ENCODE measurements around the gene PBX1. TPM values are rescaled to one million over a fixed set of nuclear protein-coding genes. Genes with fewer than 3 reads are reported as not detected.

Gene PBX1
- total RNA-seq, 2 donors from 2014 or later: 59.9 to 79.2 TPM

DNA sequence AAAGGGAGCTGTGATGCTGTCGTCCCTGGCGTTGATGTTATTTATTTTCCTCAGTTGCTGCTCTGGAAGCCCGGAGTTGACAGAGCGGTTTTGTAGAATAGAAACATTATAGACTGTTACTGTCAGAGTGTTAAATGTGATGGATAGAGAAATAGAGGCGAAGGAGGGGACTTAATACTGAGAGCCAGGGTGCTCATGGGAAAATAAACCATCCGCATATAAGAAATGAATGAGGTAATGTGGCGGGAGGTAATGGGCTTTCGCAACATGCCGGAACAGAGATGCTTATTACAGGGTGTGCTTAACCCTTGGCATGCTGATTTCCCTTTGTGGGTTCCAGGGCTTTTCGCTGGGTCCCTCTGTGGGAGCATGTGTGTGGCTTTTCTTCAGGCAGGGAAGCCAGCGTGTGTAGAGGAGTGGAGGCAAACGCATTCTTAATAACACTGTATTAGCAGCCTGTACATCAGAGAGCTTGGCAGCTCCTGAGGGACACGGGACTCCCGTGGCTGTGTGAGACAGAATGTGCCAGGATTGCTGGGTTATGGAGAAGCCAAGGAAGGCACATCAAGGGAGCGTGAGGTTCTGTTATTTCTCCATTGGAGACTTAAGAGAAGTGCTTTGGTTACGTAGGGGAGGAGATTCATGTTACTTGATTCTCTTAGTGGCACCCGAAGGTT, 141.0 kb downstream of the PBX1 start:
- H3K27ac Mint-ChIP-seq: peak overlapping the region; percentile 28
- Histone ChIP-seq H3K27me3 (ENCODE audit: control insufficient read depth, insufficient read depth, low read length, poor library complexity, severe bottlenecking) (no peaks in the 10 kb centered on the region), H3K36me3 (ENCODE audit: control insufficient read depth, insufficient read depth, low read length) (no peaks in the 10 kb centered on the region), H3K9me3 (ENCODE audit: control insufficient read depth, low read length) (no peaks in the 10 kb centered on the region), H3K9ac (ENCODE audit: extremely low read depth, low read length, poor library complexity, severe bottlenecking) (no peak overlapping the region), H3K4me3 (ENCODE audit: low read length) (no peak overlapping the region), H3K27ac (ENCODE audit: low read depth, low read length) (no peak overlapping the region), H3K4me1 (ENCODE audit: control insufficient read depth, insufficient read depth, low read length) (no peaks in the 10 kb centered on the region)
- no peak overlapping the region for H3K4me3 Mint-ChIP-seq
- DNase-seq: no peak
- TF ChIP-seq, protein P1, sequence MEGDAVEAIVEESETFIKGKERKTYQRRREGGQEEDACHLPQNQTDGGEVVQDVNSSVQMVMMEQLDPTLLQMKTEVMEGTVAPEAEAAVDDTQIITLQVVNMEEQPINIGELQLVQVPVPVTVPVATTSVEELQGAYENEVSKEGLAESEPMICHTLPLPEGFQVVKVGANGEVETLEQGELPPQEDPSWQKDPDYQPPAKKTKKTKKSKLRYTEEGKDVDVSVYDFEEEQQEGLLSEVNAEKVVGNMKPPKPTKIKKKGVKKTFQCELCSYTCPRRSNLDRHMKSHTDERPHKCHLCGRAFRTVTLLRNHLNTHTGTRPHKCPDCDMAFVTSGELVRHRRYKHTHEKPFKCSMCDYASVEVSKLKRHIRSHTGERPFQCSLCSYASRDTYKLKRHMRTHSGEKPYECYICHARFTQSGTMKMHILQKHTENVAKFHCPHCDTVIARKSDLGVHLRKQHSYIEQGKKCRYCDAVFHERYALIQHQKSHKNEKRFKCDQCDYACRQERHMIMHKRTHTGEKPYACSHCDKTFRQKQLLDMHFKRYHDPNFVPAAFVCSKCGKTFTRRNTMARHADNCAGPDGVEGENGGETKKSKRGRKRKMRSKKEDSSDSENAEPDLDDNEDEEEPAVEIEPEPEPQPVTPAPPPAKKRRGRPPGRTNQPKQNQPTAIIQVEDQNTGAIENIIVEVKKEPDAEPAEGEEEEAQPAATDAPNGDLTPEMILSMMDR (conservative IDR thresholded peaks at IDR 0.05): no peak
- no peaks in the 10 kb centered on the region for H3K27me3 Mint-ChIP-seq (ENCODE audit: insufficient read depth)
- H3K9me3 Mint-ChIP-seq: no peaks in the 10 kb centered on the region
- H3K36me3 Mint-ChIP-seq (ENCODE audit: low read depth): no peaks in the 10 kb centered on the region
- WGBS, 2 experiments (ENCODE audit: insufficient coverage in 1 of 2, insufficient read length in 1 of 2): 94 to 96% methylated on average over 14 to 17 of the region's 17 CpGs
- H3K4me1 Mint-ChIP-seq: peaks cover 5% of the 10 kb centered on the region

DNA sequence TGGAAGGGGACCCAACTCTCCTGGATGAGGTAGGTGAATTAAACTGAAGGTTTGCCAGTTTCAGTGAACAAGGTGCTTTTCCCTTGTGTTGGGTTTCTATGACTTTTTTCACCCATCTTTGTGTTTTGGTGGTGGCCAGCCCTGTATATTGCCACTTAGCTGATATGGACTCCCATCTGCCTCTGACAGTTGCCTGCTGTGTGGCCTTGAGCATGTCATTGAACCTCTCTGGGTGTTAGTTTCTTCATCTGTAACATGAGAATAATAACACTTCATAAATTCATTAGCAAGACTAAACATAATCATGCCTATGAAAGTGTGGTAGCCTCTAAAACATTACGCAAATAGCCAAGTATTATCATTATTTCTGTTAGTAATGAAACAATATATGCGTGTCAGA, 141.7 kb downstream of the PBX1 start:
- 90 to 100% methylated on average over 1 to 2 of the region's 2 CpGs for WGBS, 2 experiments (ENCODE audit: insufficient coverage in 1 of 2, insufficient read length in 1 of 2)
- Histone ChIP-seq H3K27ac (ENCODE audit: low read depth, low read length) (no peak overlapping the region), H3K27me3 (ENCODE audit: control insufficient read depth, insufficient read depth, low read length, poor library complexity, severe bottlenecking) (no peaks in the 10 kb centered on the region)

DNA sequence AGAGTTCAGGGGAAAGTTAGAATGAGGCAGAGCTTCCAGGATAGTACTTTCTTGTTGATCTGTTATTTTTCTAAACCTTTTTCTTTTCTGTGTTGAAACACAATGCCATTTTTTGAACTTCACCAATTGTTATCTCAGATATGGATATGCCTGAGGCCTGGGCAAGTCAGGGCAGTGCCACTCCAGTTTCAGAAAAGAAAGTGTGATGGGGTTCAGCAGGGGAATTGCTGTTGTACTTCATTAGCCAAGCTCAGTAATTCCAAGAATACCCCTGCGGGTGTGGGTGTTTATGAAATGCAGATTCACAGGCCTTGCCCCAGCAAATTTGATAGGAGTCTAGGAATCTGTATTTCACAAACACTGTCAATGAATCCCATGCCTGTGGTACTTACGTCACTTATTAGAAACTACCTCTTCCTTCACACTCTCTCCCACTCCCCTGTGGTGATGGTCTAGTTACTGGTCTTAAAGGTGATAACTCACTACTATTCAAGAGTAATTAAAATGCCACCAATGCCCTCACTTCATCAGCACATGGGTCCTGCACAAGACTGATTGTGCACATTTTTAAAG, 142.3 kb downstream of the PBX1 start:
- no peak overlapping the region for H3K27ac ChIP-seq (ENCODE audit: low read depth, low read length)
- no peak for DNase-seq
- 91 to 100% methylated on average over 1 to 2 of the region's 2 CpGs for WGBS, 2 experiments (ENCODE audit: insufficient coverage in 1 of 2, insufficient read length in 1 of 2)
- H3K9ac ChIP-seq (ENCODE audit: extremely low read depth, low read length, poor library complexity, severe bottlenecking): no peak overlapping the region
- no peaks in the 10 kb centered on the region for H3K4me1 ChIP-seq (ENCODE audit: control insufficient read depth, insufficient read depth, low read length)
- H3K9me3 Mint-ChIP-seq: no peaks in the 10 kb centered on the region
- H3K9me3 ChIP-seq (ENCODE audit: control insufficient read depth, low read length): no peaks in the 10 kb centered on the region
- no peak overlapping the region for H3K4me3 Mint-ChIP-seq
- H3K4me3 ChIP-seq (ENCODE audit: low read length): no peak overlapping the region
- H3K4me1 Mint-ChIP-seq: peaks cover 5% of the 10 kb centered on the region
- H3K36me3 Mint-ChIP-seq (ENCODE audit: low read depth): no peaks in the 10 kb centered on the region
- no peaks in the 10 kb centered on the region for H3K27me3 ChIP-seq (ENCODE audit: control insufficient read depth, insufficient read depth, low read length, poor library complexity, severe bottlenecking)
- no peaks in the 10 kb centered on the region for H3K36me3 ChIP-seq (ENCODE audit: control insufficient read depth, insufficient read depth, low read length)
- no peak overlapping the region for H3K27ac Mint-ChIP-seq
- TF ChIP-seq, protein P1 (conservative IDR thresholded peaks at IDR 0.05): no peak
- no peaks in the 10 kb centered on the region for H3K27me3 Mint-ChIP-seq (ENCODE audit: insufficient read depth)

More for the DNA sequence above, 141.7 kb downstream of the PBX1 start:
- H3K27me3 Mint-ChIP-seq (ENCODE audit: insufficient read depth): no peaks in the 10 kb centered on the region
- Histone ChIP-seq H3K4me1 (ENCODE audit: control insufficient read depth, insufficient read depth, low read length) (no peaks in the 10 kb centered on the region), H3K36me3 (ENCODE audit: control insufficient read depth, insufficient read depth, low read length) (no peaks in the 10 kb centered on the region), H3K9me3 (ENCODE audit: control insufficient read depth, low read length) (no peaks in the 10 kb centered on the region), H3K9ac (ENCODE audit: extremely low read depth, low read length, poor library complexity, severe bottlenecking) (no peak overlapping the region), H3K4me3 (ENCODE audit: low read length) (no peak overlapping the region)
- H3K36me3 Mint-ChIP-seq (ENCODE audit: low read depth): no peaks in the 10 kb centered on the region
- no peak overlapping the region for H3K27ac Mint-ChIP-seq
- H3K4me3 Mint-ChIP-seq: no peak overlapping the region
- DNase-seq: no peak
- H3K4me1 Mint-ChIP-seq: peaks cover 5% of the 10 kb centered on the region
- no peaks in the 10 kb centered on the region for H3K9me3 Mint-ChIP-seq
- TF ChIP-seq, protein P1 (conservative IDR thresholded peaks at IDR 0.05): no peak

All from endodermal cell (in vitro differentiated cells).